Putamen (tissue), 1 donor: Measurements from ENCODE around the gene ERN1.

Experiments
- DNase-seq: peaks from one replicate; pipeline ENCODE4 v3.0.0-alpha.2; 2016; ENCODE audit warnings: low spot score

ERN1 gene

DNA sequence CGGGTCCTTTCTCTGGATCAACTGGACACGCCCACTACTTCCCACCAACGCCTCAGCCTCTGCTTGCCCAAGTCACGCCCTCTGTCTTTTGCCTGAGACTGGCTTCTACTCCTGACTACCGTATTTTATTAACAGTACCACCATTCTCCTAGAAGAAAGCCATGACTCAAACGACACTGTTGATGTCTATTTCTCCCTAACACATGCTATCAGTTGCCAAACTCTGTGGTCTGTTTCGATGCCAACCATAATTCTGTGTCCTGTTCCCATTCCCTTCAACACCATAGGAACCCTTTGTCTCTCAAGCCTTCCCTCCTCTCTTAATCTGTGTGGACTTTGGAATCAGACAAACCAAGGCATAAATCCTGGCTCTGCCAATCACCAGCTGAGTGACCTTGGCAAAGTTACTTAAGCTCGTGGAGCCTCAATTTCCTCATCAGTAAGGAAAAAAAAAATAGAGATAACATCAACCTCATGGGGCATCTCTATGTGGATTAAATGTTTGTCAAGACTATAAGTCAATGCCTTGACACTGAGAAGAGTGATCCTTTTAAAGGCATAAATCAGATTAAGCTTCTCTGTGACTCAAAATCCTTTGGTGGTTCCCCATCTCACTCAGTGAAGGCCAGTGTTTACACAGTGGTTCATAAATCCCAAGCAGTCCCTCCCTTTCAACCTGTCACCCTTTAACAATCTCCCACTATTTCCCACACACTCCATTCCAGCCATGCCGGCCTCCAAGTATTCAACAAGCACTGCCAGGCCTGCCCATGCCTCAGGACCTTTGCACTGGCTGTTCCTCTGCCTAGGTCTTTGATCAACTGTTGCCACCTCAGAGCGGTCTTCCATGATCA, 45.6 kb downstream of the ERN1 start:
- no peak for DNase-seq

GRCh38 chr17:64083563-64084085, 46.3 kb downstream of the ERN1 start:
- no peak for DNase-seq

GRCh38 chr17:64083093-64083492, 46.9 kb downstream of the ERN1 start:
- no peak for DNase-seq

DNA sequence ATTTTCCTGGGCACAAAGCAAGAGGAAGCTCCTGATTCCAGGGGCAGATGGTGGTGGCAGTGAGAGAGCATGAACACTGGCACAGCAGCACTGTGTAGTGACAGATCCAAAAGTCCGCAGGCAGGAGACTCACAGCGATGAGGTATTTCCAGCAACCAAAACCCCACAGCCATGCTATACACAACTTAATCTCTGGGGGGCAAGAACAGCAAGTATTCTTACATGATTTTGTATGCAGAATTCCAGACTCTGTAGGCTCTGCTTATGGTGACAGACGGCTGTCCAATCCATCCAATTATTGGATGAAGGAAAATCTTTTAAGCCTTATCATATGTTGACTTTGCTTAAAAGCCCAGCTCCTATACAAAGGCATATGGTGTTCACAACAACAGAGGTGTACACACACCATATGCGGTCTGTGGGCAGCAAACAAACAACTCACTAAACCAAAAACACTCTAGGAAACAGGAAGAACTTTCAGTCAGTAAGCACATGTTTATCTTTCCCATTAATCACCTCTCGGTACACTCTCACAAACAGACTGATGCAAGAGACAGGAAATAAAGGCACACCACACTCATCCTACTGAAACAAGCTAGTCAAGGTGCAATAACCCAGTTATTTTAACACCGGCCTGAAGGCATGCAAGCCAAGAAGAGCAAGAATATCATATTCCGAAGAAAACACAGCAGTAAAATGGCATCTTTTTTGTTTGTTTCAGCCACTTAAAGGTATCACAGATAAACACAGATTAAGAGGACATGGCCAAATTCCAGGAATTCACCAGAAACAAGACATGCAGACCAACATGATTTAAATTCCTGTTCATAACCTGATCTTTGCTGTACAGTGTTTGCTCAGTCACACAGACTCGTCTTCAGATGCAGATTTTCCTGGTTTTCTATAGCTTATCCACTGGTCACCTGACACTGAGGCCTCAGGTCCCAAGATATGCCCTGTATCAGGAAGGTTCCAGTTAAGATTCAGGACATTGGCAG, 47.8 kb downstream of the ERN1 start:
- DNase-seq = no peak

GRCh38 chr17:64080174-64080618, 49.7 kb downstream of the ERN1 start:
- no peak for DNase-seq

- no peak for DNase-seq
Measured at GRCh38 chr17:64077379-64077778, 52.6 kb downstream of the ERN1 start.

DNA sequence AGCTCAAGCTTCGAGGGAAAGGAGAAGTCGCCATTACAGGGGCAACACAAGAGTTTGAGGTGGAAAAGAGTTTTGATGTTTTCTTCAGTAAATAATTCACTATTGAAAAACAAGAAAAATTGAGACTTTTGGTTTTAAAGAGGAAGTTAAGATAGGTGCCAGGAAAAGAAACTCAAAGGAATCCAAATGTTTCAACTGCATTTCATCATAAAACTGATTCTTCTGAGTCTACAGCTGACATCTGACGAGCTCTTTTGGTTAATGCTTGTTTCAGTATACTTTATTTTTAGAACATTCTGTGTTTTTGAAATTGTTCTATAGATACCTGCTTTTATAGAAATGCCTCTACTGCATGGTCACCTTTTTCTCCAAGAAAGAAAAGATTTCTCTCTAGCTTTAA, 54.0 kb downstream of the ERN1 start:
- no peak for DNase-seq

DNA sequence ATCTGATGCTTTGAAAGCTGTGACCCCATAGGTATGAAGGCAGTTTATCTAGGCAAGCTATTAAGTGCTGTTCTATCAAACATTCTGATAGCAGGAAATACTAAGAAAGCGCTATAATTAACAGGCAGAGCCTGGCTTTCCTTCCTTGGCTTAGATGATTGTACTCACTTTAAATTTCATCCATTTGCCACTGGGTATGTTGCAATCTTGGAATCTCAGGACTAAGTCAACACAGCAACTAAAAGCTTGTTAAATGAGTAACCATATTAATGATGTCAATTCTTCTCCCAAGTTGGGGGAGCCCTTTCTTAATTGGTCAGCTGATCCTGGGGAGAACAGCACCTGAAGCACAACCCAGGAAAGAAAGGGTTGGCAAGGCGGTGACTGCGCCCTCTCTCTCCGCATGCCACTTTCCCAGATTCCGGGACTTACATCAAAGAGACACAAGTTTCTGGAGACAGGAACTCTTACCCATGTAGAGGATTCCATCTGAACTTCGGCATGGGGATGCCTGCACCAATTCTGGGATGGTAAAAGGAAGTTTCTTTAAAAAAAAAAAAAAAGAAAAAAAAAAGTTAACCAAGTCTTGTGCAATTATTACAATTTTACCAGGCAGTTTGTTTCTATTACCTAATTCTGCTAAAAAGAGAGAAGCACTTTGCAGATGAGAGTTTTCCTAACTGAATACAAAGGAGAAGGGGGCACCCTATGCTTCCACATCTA, 55.1 kb downstream of the ERN1 start:
- no peak for DNase-seq

GRCh38 chr17:64073771-64074703, 55.9 kb downstream of the ERN1 start:
- DNase-seq = peak; percentile 18

DNA sequence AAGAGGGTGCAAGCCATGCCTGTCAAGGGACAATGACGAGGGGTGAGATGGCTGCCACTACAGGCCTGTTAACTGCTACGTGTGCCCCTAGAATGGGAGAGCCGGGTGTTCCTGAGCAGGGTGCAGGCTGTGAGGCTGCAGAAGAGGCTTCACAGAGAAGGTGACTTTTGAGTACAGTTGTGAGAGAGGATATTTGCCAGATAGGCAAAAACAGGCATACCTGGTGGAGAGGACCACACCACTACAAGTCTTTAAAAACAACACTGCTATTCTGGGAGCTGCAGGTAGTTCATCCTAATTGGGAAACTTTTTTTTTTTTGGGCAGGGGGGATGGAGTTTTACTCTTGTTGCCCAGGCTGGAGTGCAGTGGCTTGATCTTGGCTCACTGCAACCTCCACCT, 58.8 kb downstream of the ERN1 start:
- no peak for DNase-seq

- DNase-seq = no peak
Measured at GRCh38 chr17:64070213-64070612, 59.7 kb downstream of the ERN1 start.

GRCh38 chr17:64069143-64069542, 60.8 kb downstream of the ERN1 start:
- DNase-seq = no peak

- no peak for DNase-seq
Measured at GRCh38 chr17:64067657-64068056, 62.3 kb downstream of the ERN1 start.

DNA sequence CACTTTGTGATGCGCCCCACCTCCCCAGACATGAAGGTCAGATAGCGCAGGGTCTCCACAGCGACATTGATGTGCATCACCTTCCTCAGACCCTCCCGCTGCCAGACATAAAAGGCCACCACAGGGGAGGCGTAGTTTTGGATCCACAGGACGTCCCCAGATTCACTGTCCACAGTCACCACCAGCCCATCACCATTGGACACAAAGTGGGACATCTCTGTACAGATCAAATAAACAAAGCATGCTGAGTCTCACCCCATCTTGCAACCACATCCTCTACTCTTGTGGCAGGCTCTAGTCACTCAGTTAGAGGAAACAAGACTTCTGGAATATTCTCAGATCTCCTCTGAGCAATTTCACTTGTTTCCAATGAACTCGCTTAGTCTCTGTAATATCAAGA, 63.2 kb downstream of the ERN1 start:
- no peak for DNase-seq

GRCh38 chr17:64065161-64065560, 64.8 kb downstream of the ERN1 start:
- DNase-seq = no peak

DNA sequence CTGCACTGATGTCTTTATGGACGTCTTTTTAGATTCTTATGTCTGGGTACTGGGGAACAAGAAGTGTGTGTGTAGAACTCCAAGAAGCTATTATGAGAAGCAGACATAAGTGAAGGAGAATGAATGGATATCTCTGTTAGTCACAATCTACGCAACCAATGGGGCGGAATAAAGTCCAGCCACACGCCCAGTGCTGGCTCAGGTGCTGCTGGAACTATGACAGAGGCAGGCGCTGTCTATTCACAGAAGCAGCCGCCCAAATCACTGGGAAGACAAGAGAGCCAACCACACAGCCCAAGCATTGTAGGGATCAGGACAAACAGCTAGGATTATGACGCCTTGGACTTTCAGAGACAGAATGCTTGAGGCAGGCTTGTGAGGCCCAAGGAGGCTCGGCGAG, 65.6 kb downstream of the ERN1 start:
- DNase-seq = no peak

GRCh38 chr17:64063766-64064224, 66.1 kb downstream of the ERN1 start:
- DNase-seq = no peak

DNA sequence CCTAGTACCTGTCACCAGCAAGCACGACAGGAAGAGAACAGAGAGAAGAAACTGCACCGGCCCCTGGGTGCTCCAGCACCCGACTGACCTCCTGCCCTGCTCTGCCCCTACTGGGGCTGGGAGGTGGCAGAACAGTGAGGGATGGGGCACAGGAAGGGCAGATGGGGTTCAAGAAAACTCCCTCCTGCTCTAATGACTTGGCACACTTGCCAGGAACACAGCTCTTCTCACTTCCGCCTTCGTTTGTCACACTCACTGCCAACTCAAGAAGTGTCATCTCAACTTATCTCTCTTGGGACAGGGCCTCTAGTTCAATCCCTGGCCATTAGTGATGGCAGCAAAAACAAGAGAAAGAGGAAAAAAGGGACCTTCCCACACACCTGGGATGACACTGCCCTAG, 66.9 kb downstream of the ERN1 start:
- no peak for DNase-seq

DNA sequence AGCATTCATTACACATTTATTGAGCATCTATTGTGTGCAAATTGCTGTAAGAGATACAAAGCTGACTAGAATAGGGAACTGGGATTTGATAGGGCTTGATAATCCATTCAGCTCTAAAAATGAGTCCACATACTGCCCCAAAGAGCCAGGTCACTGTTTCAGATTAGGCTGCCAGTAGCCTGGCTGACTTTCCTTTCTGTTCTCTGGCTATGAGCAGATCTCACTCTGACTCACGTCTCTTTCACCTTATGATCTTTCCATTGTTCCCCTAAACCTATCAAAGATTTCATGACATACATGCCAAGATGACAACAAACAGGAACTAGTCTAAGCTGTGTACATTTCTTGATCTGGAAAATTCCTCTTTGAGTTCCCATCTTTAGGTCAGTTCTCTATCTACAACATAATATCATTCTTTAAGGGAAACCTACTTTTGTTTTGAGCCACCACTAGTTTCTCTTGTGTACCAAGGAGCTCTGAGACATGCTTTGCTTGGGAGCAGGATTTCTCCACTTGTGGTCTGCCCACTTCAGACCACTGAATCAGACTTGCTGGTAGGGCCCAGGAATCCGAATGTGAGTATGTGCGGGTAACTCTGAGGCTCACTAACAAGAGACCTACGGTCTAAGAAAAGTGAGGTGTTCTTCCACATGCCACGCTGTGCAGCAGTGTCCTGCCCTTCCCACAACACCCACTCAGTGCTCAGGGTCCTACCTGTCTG, 68.6 kb downstream of the ERN1 start:
- no peak for DNase-seq

DNA sequence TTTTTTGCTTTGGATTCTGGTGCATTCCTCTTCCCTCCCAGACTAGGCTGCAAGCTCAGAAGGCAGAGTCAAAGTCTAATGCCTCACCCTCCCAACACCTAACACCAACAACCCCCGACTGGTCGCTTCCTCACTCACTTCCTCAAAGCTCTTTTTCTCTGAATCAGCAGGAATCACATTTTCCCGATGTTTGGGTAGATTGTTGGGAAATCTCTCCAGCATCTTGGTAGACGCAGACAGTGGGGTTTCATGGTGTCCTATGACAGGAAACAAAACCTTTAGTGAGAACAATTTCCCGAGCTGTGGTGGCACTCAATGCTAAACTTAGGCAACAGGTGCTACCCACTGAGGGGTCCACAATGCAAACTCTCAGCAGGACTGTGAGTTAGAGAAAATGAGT, 69.6 kb downstream of the ERN1 start:
- DNase-seq = no peak
